ENCODE measurements around the gene ENTPD8.

Gene ENTPD8

GRCh38 chr9:137429546-137429890, 11.6 kb downstream of the ENTPD8 start:
- Histone ChIP-seq H4K8ac (ENCODE audit: low read length) (no peak overlapping the region), H3K79me1 (replicated peaks; ENCODE audit: low read length, poor library complexity, severe bottlenecking) (no peaks in the 10 kb centered on the region), H3K9ac (ENCODE audit: low read length) (no peak overlapping the region), H3K4me1 (ENCODE audit: control insufficient read depth, insufficient read depth, low read depth, low read length) (peaks cover 27% of the 10 kb centered on the region), H3K4ac (ENCODE audit: low read depth in 1 of 2, low read length in 2 of 2) (no peak overlapping the region), H3K36me3 (ENCODE audit: control insufficient read depth in 1 of 2, insufficient read depth in 2 of 2, low read depth in 1 of 2, low read length in 2 of 2) (no peaks in the 10 kb centered on the region), H3K4me2 (ENCODE audit: low read length, poor library complexity, severe bottlenecking) (no peak overlapping the region), H2BK120ac (ENCODE audit: low read depth, low read length) (no peak overlapping the region), H3K9me3 (ENCODE audit: control insufficient read depth, low read length) (no peaks in the 10 kb centered on the region), H3K27ac (ENCODE audit: low read length, poor library complexity, severe bottlenecking) (no peak overlapping the region), H3K14ac (ENCODE audit: low read length in 2 of 2) (no peak overlapping the region), H4K91ac (ENCODE audit: low read length) (no peak overlapping the region), H3K4me3 (ENCODE audit: insufficient read depth in 1 of 2, low read depth in 1 of 2, low read length in 2 of 2) (no peak overlapping the region), H2AK5ac (ENCODE audit: low read length, severe bottlenecking) (no peak overlapping the region), H2BK15ac (ENCODE audit: low read depth, poor library complexity, severe bottlenecking) (no peak overlapping the region), H3K23ac (ENCODE audit: low read length in 2 of 2) (no peak overlapping the region), H3K18ac (ENCODE audit: low read depth in 1 of 2, low read length in 2 of 2) (no peak overlapping the region), H3K27me3 (ENCODE audit: control insufficient read depth in 1 of 2, insufficient read depth in 1 of 2, low read length in 2 of 2) (peaks cover 0 to 3% of the 10 kb centered on the region in 2 experiments), H2AFZ (ENCODE audit: low read depth, low read length) (no peak overlapping the region), H2BK5ac (ENCODE audit: low read depth, low read length, poor library complexity, severe bottlenecking) (no peak overlapping the region), H2BK12ac (ENCODE audit: low read length in 2 of 2) (no peak overlapping the region)
- WGBS = 89% methylated on average over 13 of the region's 14 CpGs
- no peak for DNase-seq

- no peak overlapping the region for H2AK5ac ChIP-seq (ENCODE audit: low read length, severe bottlenecking)
- no peak overlapping the region for H2BK5ac ChIP-seq (ENCODE audit: low read depth, low read length, poor library complexity, severe bottlenecking)
- no peak overlapping the region for H3K14ac ChIP-seq (ENCODE audit: low read length in 2 of 2)
- no peak overlapping the region for H2BK120ac ChIP-seq (ENCODE audit: low read depth, low read length)
- H4K91ac ChIP-seq (ENCODE audit: low read length) = no peak overlapping the region
- no peak overlapping the region for H3K18ac ChIP-seq (ENCODE audit: low read depth in 1 of 2, low read length in 2 of 2)
- H3K27me3 ChIP-seq (ENCODE audit: control insufficient read depth in 1 of 2, insufficient read depth in 1 of 2, low read length in 2 of 2) = peaks cover 0 to 3% of the 10 kb centered on the region in 2 experiments
- no peaks in the 10 kb centered on the region for H3K9me3 ChIP-seq (ENCODE audit: control insufficient read depth, low read length)
- no peak for DNase-seq
- H2BK12ac ChIP-seq (ENCODE audit: low read length in 2 of 2) = no peak overlapping the region
- 90% methylated on average over 27 of the region's 27 CpGs for WGBS
- H4K8ac ChIP-seq (ENCODE audit: low read length) = no peak overlapping the region
- no peak overlapping the region for H3K9ac ChIP-seq (ENCODE audit: low read length)
- peaks cover 32% of the 10 kb centered on the region for H3K4me1 ChIP-seq (ENCODE audit: control insufficient read depth, insufficient read depth, low read depth, low read length)
- no peak overlapping the region for H2BK15ac ChIP-seq (ENCODE audit: low read depth, poor library complexity, severe bottlenecking)
- no peak overlapping the region for H3K4ac ChIP-seq (ENCODE audit: low read depth in 1 of 2, low read length in 2 of 2)
- H3K79me1 ChIP-seq (replicated peaks; ENCODE audit: low read length, poor library complexity, severe bottlenecking) = no peaks in the 10 kb centered on the region
- H3K27ac ChIP-seq (ENCODE audit: low read length, poor library complexity, severe bottlenecking) = no peak overlapping the region
- no peak overlapping the region for H3K23ac ChIP-seq (ENCODE audit: low read length in 2 of 2)
- H3K4me3 ChIP-seq (ENCODE audit: insufficient read depth in 1 of 2, low read depth in 1 of 2, low read length in 2 of 2) = no peak overlapping the region
- no peak overlapping the region for H3K4me2 ChIP-seq (ENCODE audit: low read length, poor library complexity, severe bottlenecking)
- no peak overlapping the region for H2AFZ ChIP-seq (ENCODE audit: low read depth, low read length)
- no peaks in the 10 kb centered on the region for H3K36me3 ChIP-seq (ENCODE audit: control insufficient read depth in 1 of 2, insufficient read depth in 2 of 2, low read depth in 1 of 2, low read length in 2 of 2)
Observed at GRCh38 chr9:137428841-137429545, 12.2 kb downstream of the ENTPD8 start.

DNA sequence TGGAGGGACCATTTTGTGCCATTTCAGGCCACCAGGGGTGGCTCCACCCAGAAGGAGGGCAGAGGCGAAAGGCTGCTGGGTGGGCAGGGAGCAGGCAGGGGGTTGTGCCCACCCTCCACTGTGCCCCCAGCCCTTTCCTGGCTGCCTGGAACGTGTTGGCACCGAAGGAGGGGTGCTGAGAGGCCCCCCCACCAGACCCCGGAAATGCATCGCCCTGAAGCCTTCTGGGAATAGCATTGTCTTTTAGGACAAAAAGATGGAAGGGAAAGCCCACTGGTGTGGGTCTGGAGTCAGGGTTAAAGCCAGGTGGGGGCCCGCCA, 12.9 kb downstream of the ENTPD8 start:
- no peak overlapping the region for H4K8ac ChIP-seq (ENCODE audit: low read length)
- no peak overlapping the region for H3K23ac ChIP-seq (ENCODE audit: low read length in 2 of 2)
- no peak overlapping the region for H3K14ac ChIP-seq (ENCODE audit: low read length in 2 of 2)
- H2BK5ac ChIP-seq (ENCODE audit: low read depth, low read length, poor library complexity, severe bottlenecking) = no peak overlapping the region
- no peaks in the 10 kb centered on the region for H3K79me1 ChIP-seq (replicated peaks; ENCODE audit: low read length, poor library complexity, severe bottlenecking)
- H4K91ac ChIP-seq (ENCODE audit: low read length) = no peak overlapping the region
- H3K27me3 ChIP-seq (ENCODE audit: control insufficient read depth in 1 of 2, insufficient read depth in 1 of 2, low read length in 2 of 2) = peaks cover 0 to 3% of the 10 kb centered on the region in 2 experiments
- no peaks in the 10 kb centered on the region for H3K9me3 ChIP-seq (ENCODE audit: control insufficient read depth, low read length)
- H2BK15ac ChIP-seq (ENCODE audit: low read depth, poor library complexity, severe bottlenecking) = no peak overlapping the region
- no peak overlapping the region for H3K27ac ChIP-seq (ENCODE audit: low read length, poor library complexity, severe bottlenecking)
- no peak overlapping the region for H3K18ac ChIP-seq (ENCODE audit: low read depth in 1 of 2, low read length in 2 of 2)
- H3K36me3 ChIP-seq (ENCODE audit: control insufficient read depth in 1 of 2, insufficient read depth in 2 of 2, low read depth in 1 of 2, low read length in 2 of 2) = peaks cover 0 to 3% of the 10 kb centered on the region in 2 experiments
- WGBS = 88% methylated on average over 6 of the region's 6 CpGs
- H3K4me2 ChIP-seq (ENCODE audit: low read length, poor library complexity, severe bottlenecking) = no peak overlapping the region
- no peak overlapping the region for H2AFZ ChIP-seq (ENCODE audit: low read depth, low read length)
- H3K4me1 ChIP-seq (ENCODE audit: control insufficient read depth, insufficient read depth, low read depth, low read length) = peaks cover 32% of the 10 kb centered on the region
- no peak overlapping the region for H3K9ac ChIP-seq (ENCODE audit: low read length)
- no peak overlapping the region for H3K4ac ChIP-seq (ENCODE audit: low read depth in 1 of 2, low read length in 2 of 2)
- H2BK120ac ChIP-seq (ENCODE audit: low read depth, low read length) = no peak overlapping the region
- H2BK12ac ChIP-seq (ENCODE audit: low read length in 2 of 2) = no peak overlapping the region
- H2AK5ac ChIP-seq (ENCODE audit: low read length, severe bottlenecking) = no peak overlapping the region
- DNase-seq = no peak
- H3K4me3 ChIP-seq (ENCODE audit: insufficient read depth in 1 of 2, low read depth in 1 of 2, low read length in 2 of 2) = no peak overlapping the region

- Histone ChIP-seq H3K4me3 (ENCODE audit: insufficient read depth in 1 of 2, low read depth in 1 of 2, low read length in 2 of 2) (no peak overlapping the region), H2BK120ac (ENCODE audit: low read depth, low read length) (no peak overlapping the region), H3K18ac (ENCODE audit: low read depth in 1 of 2, low read length in 2 of 2) (no peak overlapping the region), H3K4me1 (ENCODE audit: control insufficient read depth, insufficient read depth, low read depth, low read length) (peaks cover 32% of the 10 kb centered on the region), H3K9ac (ENCODE audit: low read length) (no peak overlapping the region), H3K36me3 (ENCODE audit: control insufficient read depth in 1 of 2, insufficient read depth in 2 of 2, low read depth in 1 of 2, low read length in 2 of 2) (peaks cover 0 to 3% of the 10 kb centered on the region in 2 experiments), H2BK12ac (ENCODE audit: low read length in 2 of 2) (no peak overlapping the region), H3K14ac (ENCODE audit: low read length in 2 of 2) (no peak overlapping the region), H3K27ac (ENCODE audit: low read length, poor library complexity, severe bottlenecking) (no peak overlapping the region), H2AFZ (ENCODE audit: low read depth, low read length) (no peak overlapping the region), H4K91ac (ENCODE audit: low read length) (no peak overlapping the region), H3K4ac (ENCODE audit: low read depth in 1 of 2, low read length in 2 of 2) (no peak overlapping the region), H4K8ac (ENCODE audit: low read length) (no peak overlapping the region), H3K9me3 (ENCODE audit: control insufficient read depth, low read length) (no peaks in the 10 kb centered on the region), H3K79me1 (replicated peaks; ENCODE audit: low read length, poor library complexity, severe bottlenecking) (no peaks in the 10 kb centered on the region), H3K27me3 (ENCODE audit: control insufficient read depth in 1 of 2, insufficient read depth in 1 of 2, low read length in 2 of 2) (peaks cover 0 to 3% of the 10 kb centered on the region in 2 experiments), H3K23ac (ENCODE audit: low read length in 2 of 2) (no peak overlapping the region), H2BK15ac (ENCODE audit: low read depth, poor library complexity, severe bottlenecking) (no peak overlapping the region), H3K4me2 (ENCODE audit: low read length, poor library complexity, severe bottlenecking) (no peak overlapping the region), H2AK5ac (ENCODE audit: low read length, severe bottlenecking) (no peak overlapping the region), H2BK5ac (ENCODE audit: low read depth, low read length, poor library complexity, severe bottlenecking) (no peak overlapping the region)
- no peak for DNase-seq
- 84% methylated on average over 27 of the region's 27 CpGs for WGBS
Observed at GRCh38 chr9:137427454-137428310, 13.5 kb downstream of the ENTPD8 start.

Data from mesenchymal stem cell (in vitro differentiated cells and primary cell).